Thoracic aorta (tissue), 2 donors: ENCODE data around the gene SPAG7. TPM values are rescaled to one million over a fixed set of nuclear protein-coding genes. Genes with fewer than 3 reads are reported as not detected.

ENCODE experiments used
- ATAC-seq: fragments of 150-250 bp; one replicate; pipeline ENCODE4 v1.8.0; 2017; ENCODE audit warnings: low read depth; ENCODE audit not compliant: insufficient number of reproducible peaks, low FRiP score
- DNase-seq: peaks from one replicate; pipeline ENCODE4 v3.0.0-alpha.2; 2020; ENCODE audit warnings: low spot score
- H3K27ac ChIP-seq, 2 donors: fragments of 200-600 bp; sonication (generic); 1 replicate in 1 of 2; 2 replicates in 1 of 2; pipeline ENCODE4 v1.5.1; 2016; ENCODE audit warnings: mild to moderate bottlenecking in 2 of 2, moderate library complexity in 2 of 2
- H3K27me3 ChIP-seq: fragments of 200-600 bp; sonication (generic); replicated peaks from 2 replicates; pipeline ENCODE4 v1.6.0; 2016; ENCODE audit warnings: mild to moderate bottlenecking; ENCODE audit not compliant: insufficient read depth
- H3K36me3 ChIP-seq: fragments of 200-600 bp; sonication (generic); one replicate; pipeline ENCODE4 v1.5.1; 2016
- H3K4me1 ChIP-seq, 2 donors: fragments of 200-600 bp; sonication (generic); 1 replicate in 1 of 2; 2 replicates in 1 of 2; pipeline versions ENCODE4 v1.5.1 to v1.6.0; 2016; ENCODE audit warnings: low read depth in 2 of 2, mild to moderate bottlenecking in 1 of 2; ENCODE audit not compliant: control insufficient read depth in 1 of 2
- H3K4me3 ChIP-seq: fragments of 200-600 bp; sonication (generic); 2 replicates; pipeline ENCODE4 v1.5.1; 2016; ENCODE audit warnings: mild to moderate bottlenecking
- H3K9me3 ChIP-seq: fragments of 200-600 bp; sonication (generic); 2 replicates; pipeline ENCODE4 v1.5.1; 2016
- total RNA-seq, 2 donors: library from RNA; depleted of rRNA; stranded (reverse); fragments of >200 nt; gene quantifications; one replicate each; pipeline versions ENCODE4 v1.1.0 to v1.2.3, GENCODE V29; 2016
- TF ChIP-seq, protein P1 (sequence below): fragments of 200-600 bp; sonication (generic); IDR thresholded peaks from one replicate; pipeline ENCODE4 v1.5.1; 2019; ENCODE audit warnings: antibody characterized with exemption

The SPAG7 gene
- total RNA-seq, 2 donors from 2014 or later: 32.3 to 43.1 TPM

- Histone ChIP-seq H3K27me3 (no peaks in the 10 kb centered on the region), H3K9me3 (no peaks in the 10 kb centered on the region), H3K36me3 (peaks cover 6% of the 10 kb centered on the region), H3K4me3 (peak within 1 kb of the TSS; percentile 82), H3K27ac (peak within 1 kb of the TSS; percentile 89 to 91), H3K4me1 (peaks cover 10 to 30% of the 10 kb centered on the region in 2 donors)
- TF ChIP-seq, protein P1, sequence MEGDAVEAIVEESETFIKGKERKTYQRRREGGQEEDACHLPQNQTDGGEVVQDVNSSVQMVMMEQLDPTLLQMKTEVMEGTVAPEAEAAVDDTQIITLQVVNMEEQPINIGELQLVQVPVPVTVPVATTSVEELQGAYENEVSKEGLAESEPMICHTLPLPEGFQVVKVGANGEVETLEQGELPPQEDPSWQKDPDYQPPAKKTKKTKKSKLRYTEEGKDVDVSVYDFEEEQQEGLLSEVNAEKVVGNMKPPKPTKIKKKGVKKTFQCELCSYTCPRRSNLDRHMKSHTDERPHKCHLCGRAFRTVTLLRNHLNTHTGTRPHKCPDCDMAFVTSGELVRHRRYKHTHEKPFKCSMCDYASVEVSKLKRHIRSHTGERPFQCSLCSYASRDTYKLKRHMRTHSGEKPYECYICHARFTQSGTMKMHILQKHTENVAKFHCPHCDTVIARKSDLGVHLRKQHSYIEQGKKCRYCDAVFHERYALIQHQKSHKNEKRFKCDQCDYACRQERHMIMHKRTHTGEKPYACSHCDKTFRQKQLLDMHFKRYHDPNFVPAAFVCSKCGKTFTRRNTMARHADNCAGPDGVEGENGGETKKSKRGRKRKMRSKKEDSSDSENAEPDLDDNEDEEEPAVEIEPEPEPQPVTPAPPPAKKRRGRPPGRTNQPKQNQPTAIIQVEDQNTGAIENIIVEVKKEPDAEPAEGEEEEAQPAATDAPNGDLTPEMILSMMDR: peak; percentile 66
- ATAC-seq (peak; percentile 64), DNase-seq (peak; percentile 75)
Measured at GRCh38 chr17:4986951-4987766, 19.5 kb upstream of the SPAG7 start, which contains the start of gene CAMTA2. TSS of gene CAMTA2 (minus strand) at chr17:4987675. CDS start at chr17:4986222, 1,453 bp downstream.

GRCh38 chr17:4986403-4986802, 18.8 kb upstream of the SPAG7 start:
- no peaks in the 10 kb centered on the region for H3K27me3 ChIP-seq
- H3K4me3 ChIP-seq: peak overlapping the region; percentile 82
- no peaks in the 10 kb centered on the region for H3K9me3 ChIP-seq
- peak overlapping the region; percentile 89 to 91 for H3K27ac ChIP-seq
- ATAC-seq (peak; percentile 3), DNase-seq (no peak)
- peaks cover 8% of the 10 kb centered on the region for H3K36me3 ChIP-seq
- H3K4me1 ChIP-seq: peaks cover 10 to 30% of the 10 kb centered on the region in 2 donors
- TF ChIP-seq, protein P1: no peak

DNA sequence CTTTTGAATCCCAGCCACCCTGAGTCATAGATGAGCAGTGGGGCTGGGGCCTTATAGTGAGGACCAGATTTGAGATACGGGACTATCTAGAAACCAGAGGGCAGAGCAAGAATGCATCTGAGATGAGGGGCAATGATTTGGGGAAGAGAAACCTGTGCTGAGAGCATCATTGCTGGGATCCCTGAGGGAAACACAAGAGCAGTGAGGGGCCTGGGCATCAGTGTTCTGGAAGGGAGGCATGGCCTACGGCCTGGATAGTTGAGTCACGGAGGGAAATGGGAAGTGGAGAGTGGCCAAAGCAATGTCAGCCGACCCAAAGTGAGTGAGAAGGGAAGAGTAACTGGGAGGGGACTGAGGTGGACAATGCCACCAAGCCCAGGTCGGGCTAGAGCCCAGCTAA, 14.7 kb upstream of the SPAG7 start:
- Histone ChIP-seq H3K36me3 (peaks cover 33% of the 10 kb centered on the region), H3K4me3 (no peak overlapping the region), H3K9me3 (no peaks in the 10 kb centered on the region), H3K27me3 (no peaks in the 10 kb centered on the region), H3K4me1 (peaks cover 0 to 18% of the 10 kb centered on the region in 2 donors), H3K27ac (no peak overlapping the region)
- no peak for DNase-seq
- ATAC-seq: no peak
- TF ChIP-seq, protein P1: no peak

DNA sequence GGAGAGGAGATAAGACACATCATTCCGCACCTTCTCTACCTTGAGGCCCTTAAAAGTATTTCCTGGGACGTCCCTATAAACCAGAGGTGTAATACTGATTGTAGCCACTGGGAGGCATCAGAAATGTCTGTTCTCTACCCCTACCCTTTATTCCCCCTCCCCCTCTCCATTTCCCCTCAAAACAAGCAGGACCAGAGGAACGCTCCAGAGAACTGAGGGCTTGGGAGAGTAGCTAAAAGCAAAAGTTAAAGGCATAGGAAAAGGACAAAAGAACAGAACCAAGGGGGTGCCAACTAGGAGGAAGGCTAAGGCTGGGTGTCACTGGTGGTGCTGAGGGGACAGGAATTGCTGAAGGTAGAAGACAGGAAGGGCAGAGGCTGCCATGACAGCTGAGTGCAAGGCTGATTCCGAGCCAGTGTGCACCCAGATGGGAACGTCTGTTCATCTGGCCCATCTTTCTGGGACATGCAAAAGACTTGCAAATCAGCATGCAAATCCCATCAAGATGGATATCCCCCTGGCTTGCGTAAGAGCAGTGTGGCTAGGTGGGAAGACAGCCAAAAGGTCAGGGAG, 13.1 kb upstream of the SPAG7 start:
- H3K27ac ChIP-seq: no peak overlapping the region
- DNase-seq: no peak
- no peak for ATAC-seq

DNA sequence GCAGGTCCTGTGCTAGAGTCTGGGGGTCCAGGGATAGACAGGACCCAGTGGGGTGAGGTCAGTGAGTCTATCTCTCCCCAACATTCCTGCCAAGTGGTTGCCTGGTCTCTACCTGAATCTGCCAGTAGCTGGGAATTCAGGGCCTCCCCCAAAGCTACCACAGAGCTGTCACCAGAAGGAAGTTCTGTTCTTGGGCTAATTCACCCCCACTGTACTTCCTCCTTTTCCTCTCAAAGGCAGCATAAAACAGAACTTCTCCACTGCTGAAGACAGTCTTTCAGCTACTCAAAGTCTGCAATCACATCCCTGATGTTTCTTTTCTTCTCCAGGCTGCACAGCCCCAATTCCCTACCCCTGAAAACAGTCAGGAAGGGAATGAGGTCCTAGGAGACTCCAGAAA, 11.1 kb upstream of the SPAG7 start:
- Histone ChIP-seq H3K4me3 (no peak overlapping the region), H3K36me3 (peaks cover 44% of the 10 kb centered on the region), H3K9me3 (no peaks in the 10 kb centered on the region), H3K27me3 (no peaks in the 10 kb centered on the region), H3K27ac (no peak overlapping the region), H3K4me1 (peaks cover 0 to 12% of the 10 kb centered on the region in 2 donors)
- DNase-seq (no peak), ATAC-seq (no peak)
- TF ChIP-seq, protein P1: no peak

More for the DNA sequence above, 13.1 kb upstream of the SPAG7 start:
- Histone ChIP-seq H3K4me3 (no peak overlapping the region), H3K9me3 (no peaks in the 10 kb centered on the region), H3K4me1 (peaks cover 0 to 5% of the 10 kb centered on the region in 2 donors), H3K27me3 (no peaks in the 10 kb centered on the region), H3K36me3 (peaks cover 44% of the 10 kb centered on the region)
- TF ChIP-seq, protein P1: peak; percentile 86
